Lung (tissue), 12 donors: Measurements from ENCODE around the gene NR1I2. TPM values are rescaled to one million over a fixed set of nuclear protein-coding genes. Genes with fewer than 3 reads are reported as not detected.
A peak's percentile ranks its signal among the peaks of the same experiment; 100 is the strongest.

Experiments used
- ATAC-seq: fragments of 200-7000 bp; cut with Tn5 transposase; one replicate; pipeline ENCODE4 v1.9.1; 2020; ENCODE audit warnings: moderate number of reproducible peaks; ENCODE audit not compliant: insufficient read depth, low FRiP score
- DNase-seq, 3 donors: peaks; one replicate each; pipeline ENCODE4 v3.0.0-alpha.2; 2013 to 2017
- H3K27ac ChIP-seq, 2 donors: one replicate each; pipeline ENCODE4 v1.5.1; 2013; ENCODE audit warnings: mild to moderate bottlenecking in 2 of 2, moderate library complexity in 2 of 2, control low read depth in 1 of 2, inconsistent platforms in 1 of 2, low read depth in 1 of 2, low read length in 1 of 2
- H3K27me3 ChIP-seq, 3 donors: one replicate each; pipeline ENCODE4 v1.5.1; 2013; ENCODE audit warnings: low read length in 2 of 3; ENCODE audit not compliant: control insufficient read depth in 3 of 3, insufficient read depth in 3 of 3
- H3K36me3 ChIP-seq, 4 donors: one replicate each; pipeline ENCODE4 v1.5.1; 2013; ENCODE audit warnings: low read length in 4 of 4, mild to moderate bottlenecking in 1 of 4, moderate library complexity in 1 of 4; ENCODE audit not compliant: control insufficient read depth in 4 of 4, insufficient read depth in 4 of 4
- H3K4me1 ChIP-seq, 5 donors: one replicate each; pipeline ENCODE4 v1.5.1; 2013; ENCODE audit warnings: low read length in 5 of 5, mild to moderate bottlenecking in 2 of 5, moderate library complexity in 1 of 5; ENCODE audit not compliant: control insufficient read depth in 5 of 5, insufficient read depth in 5 of 5
- H3K4me3 ChIP-seq: one replicate; pipeline ENCODE4 v1.5.1; 2013; ENCODE audit warnings: mild to moderate bottlenecking, control low read depth, moderate library complexity
- H3K9ac ChIP-seq, 2 donors: one replicate each; pipeline ENCODE4 v1.5.1; 2013; ENCODE audit warnings: low read length in 2 of 2, control low read depth in 1 of 2; ENCODE audit not compliant: insufficient read depth in 1 of 2
- H3K9me3 ChIP-seq, 4 donors: one replicate each; pipeline ENCODE4 v1.5.1; 2013; ENCODE audit warnings: low read length in 3 of 4, mild to moderate bottlenecking in 1 of 4, moderate library complexity in 1 of 4; ENCODE audit not compliant: control insufficient read depth in 4 of 4, insufficient read depth in 3 of 4
- CTCF ChIP-seq: IDR thresholded peaks from 2 replicates; pipeline ENCODE4 v1.5.1; 2012; ENCODE audit warnings: mild to moderate bottlenecking; ENCODE audit errors: control extremely low read depth, extremely low read depth
- WGBS, 2 donors: extraction: QIAGEN DNeasy Blood & Tissue Kit; methylation state at CpG; one replicate each; pipeline ENCODE4 v1.1.7; 2013; 5-methylcytosine and 5-hydroxymethylcytosine counted together
- polyA plus RNA-seq, 2 donors: library from polyadenylated mRNA; stranded (reverse); fragments of 200-250 nt; gene quantifications; one replicate each; pipeline ENCODE4 v1.2.1, GENCODE V29; 2013
- total RNA-seq, 2 donors: library from RNA; depleted of rRNA in 1 of 2; stranded (reverse); fragments of >200 nt in 1 of 2; gene quantifications; one replicate each; pipeline ENCODE4 v1.2.1, GENCODE V29; 2014 to 2021
- donor health status: control.
- donor health status: control.
- donor health status: Bipolar disorder and iron deficiency.
- donor health status: healthy.
- donor health status: DM: yes; HTN: yes; CAD: no.

NR1I2 gene
- total and polyA plus RNA-seq, 4 donors = 0.08 to 0.55 (median 0.22) TPM

- H3K9me3 ChIP-seq = no peaks in the 10 kb centered on the region
- TF ChIP-seq CTCF = no peak
- 75 to 82% methylated on average over 5 of the region's 5 CpGs for WGBS, 2 donors
- DNase-seq (peak in 1 of 3 donors; percentile 2), ATAC-seq (no peak)
- no peaks in the 10 kb centered on the region for H3K4me1 ChIP-seq
- H3K9ac ChIP-seq = no peak overlapping the region
- H3K36me3 ChIP-seq = no peaks in the 10 kb centered on the region
- H3K4me3 ChIP-seq = no peak overlapping the region
- no peak overlapping the region for H3K27ac ChIP-seq
- H3K27me3 ChIP-seq = no peaks in the 10 kb centered on the region
These were observed 40.0 kb upstream of the NR1I2 start for GRCh38 chr3:119741657-119742590.

- no peaks in the 10 kb centered on the region for H3K36me3 ChIP-seq
- no peak for ATAC-seq
- no peak overlapping the region for H3K27ac ChIP-seq
- H3K4me3 ChIP-seq = no peak overlapping the region
- no peaks in the 10 kb centered on the region for H3K4me1 ChIP-seq
- H3K27me3 ChIP-seq = no peaks in the 10 kb centered on the region
- 87 to 90% methylated on average over 10 of the region's 10 CpGs for WGBS, 2 donors
- no peaks in the 10 kb centered on the region for H3K9me3 ChIP-seq
- no peak for DNase-seq
- no peak for TF ChIP-seq CTCF
- no peak overlapping the region for H3K9ac ChIP-seq
These were observed 38.0 kb upstream of the NR1I2 start for GRCh38 chr3:119743921-119744320.

- DNase-seq (no peak), ATAC-seq (no peak)
- H3K4me1 ChIP-seq = no peaks in the 10 kb centered on the region
- no peak overlapping the region for H3K9ac ChIP-seq
- H3K27me3 ChIP-seq = no peaks in the 10 kb centered on the region
- peaks cover 0 to 1% (median 0%) of the 10 kb centered on the region in 4 donors for H3K36me3 ChIP-seq
- no peaks in the 10 kb centered on the region for H3K9me3 ChIP-seq
- no peak for TF ChIP-seq CTCF
- 91 to 99% methylated on average over 1 of the region's 1 CpG for WGBS, 2 donors
- no peak overlapping the region for H3K27ac ChIP-seq
- no peak overlapping the region for H3K4me3 ChIP-seq
These were observed 36.0 kb upstream of the NR1I2 start for GRCh38 chr3:119745942-119746341.
